Endometrium (tissue), 2 donors: ENCODE results near the gene PSD4.
A peak's percentile ranks its signal among the peaks of the same experiment; 100 is the strongest.

ENCODE experiments used
- FAIRE-seq: peaks from 2 replicates; lab custom pipeline; 2012; peaks lifted over from hg19 to GRCh38; lab: Jason Lieb, UNC
- donor health status: control.
- donor health status: control.

Gene PSD4

DNA sequence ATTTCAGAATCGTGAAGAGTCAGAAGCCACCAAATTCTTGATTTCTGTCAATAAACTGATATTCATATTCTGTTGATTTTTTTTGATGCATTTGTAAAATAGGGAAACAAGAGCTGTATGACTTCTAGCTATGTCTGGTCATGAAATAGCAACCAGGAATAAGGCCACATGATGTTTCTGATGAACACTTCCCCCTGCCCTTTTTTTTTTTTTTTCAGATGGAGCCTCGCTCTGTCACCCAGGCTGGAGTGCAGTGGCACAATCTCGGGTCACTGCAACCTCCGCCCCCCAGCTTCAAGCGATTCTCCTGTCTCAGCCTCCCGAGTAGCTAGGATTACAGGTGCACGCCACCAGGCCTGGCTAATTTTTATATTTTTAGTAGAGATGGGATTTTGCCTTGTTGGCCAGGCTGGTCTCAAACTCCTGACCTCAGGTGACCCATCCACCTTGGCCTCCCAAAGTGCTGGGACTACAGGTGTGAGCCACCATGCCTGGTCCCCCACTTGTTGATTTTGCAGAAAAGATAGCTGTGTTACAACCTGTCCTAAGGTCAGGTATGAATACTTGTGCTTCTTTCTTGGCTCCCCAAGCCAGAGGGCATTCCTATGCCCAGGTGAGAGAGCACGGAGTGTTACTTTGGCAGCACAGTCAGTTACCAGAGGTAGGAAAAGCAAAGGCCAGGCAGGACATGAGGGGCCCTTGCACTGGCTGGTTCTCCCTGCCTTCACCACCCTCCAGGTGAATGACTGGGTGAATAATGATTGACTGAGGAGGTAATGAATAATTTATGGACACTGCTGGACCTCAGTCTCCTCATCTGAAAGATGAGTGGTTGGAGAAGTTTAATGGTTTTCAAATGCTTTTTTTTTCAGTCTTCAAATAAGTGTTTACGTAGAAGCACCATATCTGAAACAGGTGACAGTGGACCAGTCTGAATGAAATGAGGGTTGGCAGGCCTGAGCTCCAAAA is 65.4 kb downstream of the PSD4 start:
- no peak for FAIRE-seq

DNA sequence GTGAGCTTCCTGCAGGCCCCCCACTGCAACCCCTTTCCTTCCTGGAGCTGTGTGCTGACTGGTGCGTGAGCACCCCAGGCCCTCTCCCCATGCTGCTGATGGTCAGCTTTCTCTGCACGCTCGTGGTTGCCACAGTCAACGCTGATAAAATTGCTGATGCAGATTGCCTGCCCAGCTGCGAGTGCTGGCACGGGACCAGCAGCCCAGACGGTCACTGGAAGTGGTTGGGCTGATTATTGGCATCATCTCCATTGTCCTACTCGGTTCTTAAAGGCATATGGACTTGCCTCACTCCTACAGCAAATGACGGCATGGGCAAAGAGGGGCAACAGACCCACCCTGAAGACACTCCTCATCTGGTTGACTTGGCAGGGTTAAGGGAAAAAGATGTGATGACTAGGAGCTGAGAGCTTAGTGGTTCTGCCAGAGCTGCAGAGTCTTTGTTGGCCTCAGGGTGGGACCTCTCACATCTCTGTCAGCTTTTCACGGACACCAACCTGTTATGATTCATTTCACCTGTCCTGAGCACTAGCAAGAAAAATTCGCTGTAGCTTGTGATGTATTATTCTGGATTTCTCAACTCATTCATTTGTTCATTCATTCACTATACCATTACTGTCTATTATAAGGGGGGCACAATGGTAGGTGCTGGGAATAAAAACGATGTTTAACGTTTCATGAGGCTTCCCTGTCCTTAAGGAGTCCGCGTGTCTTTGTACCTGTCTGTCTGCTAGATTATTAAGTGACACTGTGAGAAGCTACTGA is 66.6 kb downstream of the PSD4 start:
- FAIRE-seq: no peak

DNA sequence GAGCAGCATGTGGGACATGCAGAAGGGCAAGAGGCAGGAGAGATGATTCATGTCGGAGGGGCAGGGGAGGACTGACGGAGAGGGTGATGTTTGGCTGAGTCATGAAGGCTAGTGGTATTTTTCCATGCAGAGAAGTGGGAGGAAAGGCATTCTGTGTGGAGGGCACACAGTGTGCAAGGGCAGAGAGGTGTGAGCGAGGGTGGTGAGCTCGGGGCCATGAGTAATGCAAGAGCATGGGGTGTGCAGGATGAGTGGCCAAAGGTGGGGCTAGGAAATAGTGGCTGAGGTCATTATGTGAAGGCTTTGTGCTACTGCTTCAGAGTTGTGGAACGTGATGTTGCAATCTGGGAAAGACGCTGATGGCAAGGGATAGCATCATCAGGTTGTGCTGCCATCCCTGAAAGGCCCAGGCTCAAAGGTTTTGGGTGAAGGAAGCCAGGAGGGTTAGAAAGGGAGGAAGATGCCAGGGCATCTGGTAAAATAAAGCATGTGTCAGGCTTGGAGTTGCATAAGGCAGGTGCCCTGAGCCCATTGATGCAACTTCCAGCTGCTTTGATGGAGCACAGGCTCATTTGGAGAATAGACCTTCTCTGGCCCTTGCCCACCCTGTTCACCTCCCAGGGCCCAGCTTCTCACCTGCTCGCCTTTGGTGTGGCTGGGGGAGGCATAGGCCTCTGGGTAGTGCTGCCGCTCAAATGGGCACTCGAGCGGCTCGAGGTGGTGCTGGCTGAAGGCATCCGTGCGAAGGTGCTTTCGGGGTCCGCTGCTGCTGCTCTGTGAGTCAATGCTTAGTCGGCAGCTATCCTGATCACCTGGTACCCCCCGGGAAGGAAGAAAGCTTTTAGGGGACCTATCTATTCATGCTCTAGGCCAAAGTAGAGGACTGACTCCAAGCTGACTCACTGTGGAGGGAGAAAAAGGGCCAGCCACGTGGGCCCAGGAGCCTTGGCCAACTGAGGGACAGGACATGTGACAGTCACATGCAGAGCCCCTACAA is 67.4 kb downstream of the PSD4 start:
- no peak for FAIRE-seq

DNA sequence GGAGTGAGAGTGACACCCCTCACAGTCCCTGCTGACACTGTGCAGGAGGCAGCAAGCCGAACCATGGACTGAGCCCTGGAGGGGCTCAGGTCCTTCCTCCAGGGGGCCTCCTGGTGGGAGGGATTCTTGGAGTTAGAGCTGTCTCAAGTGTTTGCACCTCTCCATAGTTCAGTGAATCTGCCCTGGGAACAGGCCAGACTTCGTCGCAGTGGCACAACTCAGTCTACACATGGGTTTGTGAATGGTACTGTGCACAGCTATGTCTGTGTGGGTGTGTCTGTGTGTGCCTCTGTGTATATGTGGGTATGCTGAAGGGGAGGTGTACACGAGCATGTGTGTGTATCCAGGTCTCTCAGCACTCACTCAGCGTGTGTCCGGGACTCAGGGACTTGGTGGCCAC is 68.6 kb downstream of the PSD4 start:
- no peak for FAIRE-seq

DNA sequence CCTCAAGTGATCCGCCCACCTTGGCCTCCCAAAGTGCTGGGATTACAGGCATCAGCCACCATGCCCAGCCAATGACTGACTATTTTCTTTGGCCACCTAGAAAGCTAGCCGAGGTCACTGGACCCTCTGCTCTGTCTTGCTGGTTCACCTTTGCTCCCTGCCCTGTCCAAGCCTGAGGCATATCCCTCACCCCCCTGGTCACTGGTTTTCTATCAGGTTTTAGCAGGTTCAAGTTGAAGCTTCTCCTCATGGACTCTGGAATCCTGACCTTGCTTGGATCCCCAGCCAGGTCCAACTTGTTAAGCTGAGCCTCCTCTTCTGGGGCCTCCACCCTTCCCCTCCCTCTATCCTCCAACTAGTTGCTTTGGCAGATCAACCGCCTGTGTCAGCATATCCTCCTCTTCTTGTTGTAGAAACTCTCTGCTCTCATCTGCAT is 71.5 kb downstream of the PSD4 start:
- no peak for FAIRE-seq

DNA sequence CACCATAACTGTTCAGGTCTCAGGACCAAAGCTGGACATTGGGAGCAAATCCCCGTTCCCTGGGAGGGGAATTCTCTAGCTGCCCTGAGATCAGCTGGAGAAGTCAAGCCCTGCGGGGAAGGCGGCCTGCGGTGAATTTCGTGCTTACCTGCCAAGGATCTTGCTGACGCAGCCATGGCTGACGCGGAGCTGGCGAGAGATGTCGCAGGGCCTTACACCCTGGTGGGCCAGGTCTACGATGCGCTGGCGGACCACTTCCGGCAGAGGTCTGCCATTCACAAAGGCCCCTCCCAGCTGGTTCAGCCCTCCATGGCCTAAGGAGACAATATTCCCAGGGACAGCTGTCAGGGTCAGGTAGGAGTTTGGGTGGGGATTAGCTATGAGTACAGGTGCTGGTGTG is 72.8 kb downstream of the PSD4 start:
- FAIRE-seq: no peak

DNA sequence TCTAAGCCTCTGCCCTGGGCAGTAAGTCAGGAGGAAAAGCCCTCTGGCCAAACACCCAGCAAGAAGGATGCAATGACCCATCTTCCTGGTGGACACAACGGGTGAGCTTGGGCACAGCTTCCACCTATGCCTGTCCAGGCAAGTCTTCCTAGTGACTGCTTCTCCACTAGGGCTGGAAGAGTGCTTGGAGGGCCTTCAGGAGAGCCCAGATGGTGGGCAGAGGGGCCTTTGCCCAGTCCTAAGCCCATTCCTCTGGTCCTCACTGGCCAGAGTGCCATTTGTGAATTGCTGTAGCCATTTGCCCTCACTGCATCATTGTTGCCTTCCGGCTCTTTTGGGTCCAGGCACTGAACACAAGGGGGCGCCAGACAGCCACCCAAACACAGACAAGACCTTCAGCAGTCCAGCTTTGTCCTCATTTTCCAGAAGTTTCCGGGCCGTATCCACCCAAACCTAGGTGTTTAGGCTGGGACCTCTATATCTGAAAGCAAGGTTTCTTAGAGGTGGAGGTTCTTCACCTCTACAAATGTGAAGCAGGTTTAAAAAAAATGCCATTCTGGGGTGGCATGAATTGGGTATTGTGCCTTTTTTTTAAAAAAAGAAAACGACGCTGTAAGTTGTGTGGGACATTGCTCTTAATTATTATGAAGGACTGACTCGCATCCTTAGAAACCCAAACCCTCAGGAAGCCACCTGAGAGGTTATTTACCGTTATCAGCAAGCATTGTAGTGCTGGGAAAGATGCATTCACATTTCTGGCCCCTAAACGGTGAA is 75.4 kb downstream of the PSD4 start:
- peak; percentile 12 for FAIRE-seq

DNA sequence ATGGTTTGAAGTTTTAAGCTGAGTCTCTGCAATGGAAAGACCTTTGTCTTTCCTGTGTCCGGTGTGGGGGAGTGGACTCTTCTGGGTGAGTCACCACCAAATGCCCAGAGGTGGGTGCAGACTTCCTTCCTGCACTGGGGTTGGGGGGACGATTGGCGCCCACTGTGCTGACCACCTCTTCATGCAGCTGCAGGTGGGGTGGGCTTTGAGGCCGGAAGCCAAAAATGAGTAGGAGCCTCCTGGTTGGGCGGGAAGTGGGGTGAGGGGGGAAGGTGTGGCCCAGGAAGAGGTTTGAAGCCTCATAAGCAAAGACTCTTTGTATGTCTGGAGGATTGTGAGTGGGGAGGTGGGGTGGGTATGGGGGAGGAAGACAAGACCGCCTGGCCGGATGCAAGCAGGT is 77.3 kb downstream of the PSD4 start:
- no peak for FAIRE-seq

DNA sequence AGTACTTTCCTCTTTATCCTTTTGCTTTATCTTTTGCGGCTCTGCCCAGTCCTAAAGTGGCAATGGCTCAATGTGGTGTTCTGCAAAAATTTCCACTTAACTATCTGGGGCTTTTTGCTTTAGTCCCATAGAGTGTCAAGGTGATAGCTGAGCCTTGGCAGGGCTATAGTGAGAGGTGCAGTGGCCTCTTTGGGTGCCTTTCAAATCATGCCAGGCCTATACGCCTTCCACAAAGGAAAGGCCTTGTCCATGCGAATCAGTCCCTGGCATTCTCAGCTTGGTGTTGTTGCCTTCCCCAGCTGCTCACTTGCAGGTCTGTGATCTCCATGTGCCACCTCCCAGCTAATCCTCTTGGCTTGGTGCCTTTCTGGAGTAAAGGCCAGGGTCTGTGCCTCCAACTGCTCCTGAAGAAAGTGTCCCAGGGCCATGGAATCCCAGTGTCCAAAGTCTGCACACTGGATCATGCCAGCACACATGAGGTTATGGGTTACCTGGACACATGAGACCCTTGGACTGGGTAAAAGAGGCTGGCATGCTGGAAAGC is 78.3 kb downstream of the PSD4 start:
- FAIRE-seq: no peak

DNA sequence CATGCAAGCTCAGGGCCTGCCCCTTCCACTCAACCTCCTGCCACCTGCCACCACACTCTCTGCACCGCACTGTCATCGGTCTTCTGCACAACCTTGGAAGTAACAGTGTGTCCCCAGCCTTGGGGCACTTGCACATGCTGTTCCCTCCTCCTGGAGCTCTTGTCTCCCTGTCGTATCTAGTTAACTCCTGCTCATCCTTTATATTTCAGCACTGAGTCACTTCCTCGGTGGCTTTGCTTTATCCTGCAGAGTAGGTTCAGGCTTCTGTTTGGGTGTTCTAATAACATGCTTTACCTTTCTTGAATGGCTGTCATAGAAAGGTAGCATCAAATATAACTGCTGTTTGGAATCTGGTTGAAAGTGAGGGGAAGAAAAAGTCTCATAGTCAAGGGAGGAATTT is 79.7 kb downstream of the PSD4 start:
- no peak for FAIRE-seq

DNA sequence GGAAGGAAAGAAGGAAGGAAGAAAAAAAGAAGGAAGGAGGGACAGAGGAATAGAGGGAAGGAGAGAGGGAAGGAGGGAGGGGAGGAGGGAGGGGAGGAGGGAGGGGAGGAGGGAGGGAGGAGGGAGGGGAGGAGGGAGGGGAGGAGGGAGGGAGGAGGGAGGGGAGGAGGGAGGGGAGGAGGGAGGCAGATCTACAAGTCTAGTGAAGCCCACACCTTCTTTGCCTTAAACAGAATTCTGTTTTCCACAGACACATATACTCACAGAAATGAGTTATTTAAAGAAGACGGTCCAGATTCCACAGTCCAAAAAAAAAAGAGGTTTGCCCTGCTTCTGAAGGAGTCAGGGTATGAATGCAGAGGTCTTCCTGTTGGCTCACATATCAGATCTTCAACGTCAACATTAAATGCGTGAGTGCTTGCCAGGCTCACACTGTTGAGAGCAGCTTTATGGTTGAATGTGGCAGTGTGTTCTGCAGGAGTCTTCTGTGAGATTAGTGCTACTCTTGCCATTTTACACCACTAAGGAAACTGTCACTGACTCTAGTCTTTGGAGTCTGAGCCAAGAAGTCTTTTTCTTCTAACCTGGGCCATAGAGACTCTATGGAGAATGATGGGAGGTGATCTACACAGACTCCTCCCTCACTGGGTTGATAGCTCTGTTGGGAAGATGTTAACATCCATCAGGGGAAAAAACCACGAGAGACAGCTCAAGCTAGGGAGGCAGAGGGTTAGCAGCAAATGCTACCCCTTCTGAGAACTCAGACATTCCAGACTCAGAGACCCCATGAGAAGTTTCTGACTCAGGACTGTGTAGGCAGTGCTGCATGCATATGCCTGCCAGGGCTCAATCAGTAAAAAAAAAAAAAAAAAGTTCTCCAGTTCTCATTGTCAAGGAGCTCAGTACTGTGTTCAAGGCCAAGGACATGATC is 81.6 kb downstream of the PSD4 start:
- FAIRE-seq: no peak

DNA sequence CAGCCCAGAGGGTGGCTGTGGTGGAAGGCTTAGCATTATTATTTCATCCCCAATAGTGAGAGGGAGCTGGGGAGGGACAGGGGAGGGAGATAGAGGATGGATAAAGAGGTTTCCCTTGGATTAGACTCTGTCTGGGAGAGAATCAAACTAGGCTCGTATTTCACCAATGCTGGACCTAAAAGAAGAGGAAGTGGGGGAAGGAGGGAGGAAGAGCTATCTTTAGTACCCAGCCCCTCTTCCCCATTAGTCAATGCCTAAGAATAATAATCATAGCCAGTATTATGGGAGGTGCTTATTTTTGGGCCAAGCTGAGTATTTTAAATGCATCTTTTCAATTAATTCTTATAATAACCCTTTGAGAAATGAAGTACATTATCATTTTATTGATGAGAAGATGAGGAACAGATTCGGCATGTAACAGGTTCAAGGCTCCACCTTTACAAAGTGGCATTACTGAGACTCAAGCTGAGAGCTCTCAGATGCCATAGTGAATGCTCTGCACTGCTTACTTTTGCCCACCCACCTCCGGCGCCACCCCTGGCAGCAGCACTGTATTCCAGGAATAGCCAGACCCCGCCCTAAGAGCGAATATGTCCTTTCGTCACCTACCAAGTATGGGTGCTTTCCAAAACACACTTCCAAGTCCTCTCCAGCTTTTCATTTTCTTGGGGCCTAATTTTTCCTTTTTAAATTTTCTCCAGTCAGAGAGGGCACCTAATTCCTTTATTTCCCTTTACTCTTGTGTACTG is 83.9 kb downstream of the PSD4 start:
- no peak for FAIRE-seq

DNA sequence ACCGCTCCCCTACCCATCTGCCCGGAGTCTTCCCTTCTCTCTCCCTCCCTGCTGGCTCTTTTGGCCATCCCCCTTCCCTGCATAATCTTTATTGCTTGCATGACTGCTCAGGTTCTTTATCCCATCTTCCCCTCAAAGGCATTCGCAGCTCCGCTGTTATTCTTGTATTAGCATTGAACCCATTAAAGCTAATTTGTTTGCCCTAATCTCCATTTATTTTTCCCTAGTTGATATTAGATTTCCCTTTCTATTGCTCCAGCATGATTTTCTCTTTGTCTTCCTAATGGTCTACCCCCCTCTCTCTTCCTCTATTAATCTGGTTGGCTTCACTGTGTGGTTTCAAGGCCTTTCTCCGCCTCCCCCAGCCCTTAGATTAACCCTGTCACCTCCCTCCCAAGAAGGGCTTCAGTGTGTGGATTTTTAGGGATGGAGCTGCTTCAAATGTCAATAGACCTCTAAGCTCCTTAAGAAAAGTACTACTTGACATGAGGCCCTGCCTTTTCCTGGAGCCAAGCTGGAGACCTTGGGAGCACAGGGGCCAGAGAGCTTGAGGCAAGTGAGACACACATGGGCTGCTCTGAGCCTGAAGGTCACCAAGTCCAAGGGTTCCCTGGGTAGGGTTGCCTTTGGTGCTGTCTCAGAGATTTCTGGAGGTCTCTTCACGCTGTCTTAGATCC is 84.8 kb downstream of the PSD4 start:
- no peak for FAIRE-seq
